ENCODE data around the gene STAM2. TPM values are rescaled to one million over a fixed set of nuclear protein-coding genes. Genes with fewer than 3 reads are reported as not detected.

The STAM2 gene
- total and polyA plus RNA-seq, 2 of the 13 experiments (the other 11 are each of a cell fraction or from before 2014, with no cell fraction given): 14.7 to 24.1 TPM

DNA sequence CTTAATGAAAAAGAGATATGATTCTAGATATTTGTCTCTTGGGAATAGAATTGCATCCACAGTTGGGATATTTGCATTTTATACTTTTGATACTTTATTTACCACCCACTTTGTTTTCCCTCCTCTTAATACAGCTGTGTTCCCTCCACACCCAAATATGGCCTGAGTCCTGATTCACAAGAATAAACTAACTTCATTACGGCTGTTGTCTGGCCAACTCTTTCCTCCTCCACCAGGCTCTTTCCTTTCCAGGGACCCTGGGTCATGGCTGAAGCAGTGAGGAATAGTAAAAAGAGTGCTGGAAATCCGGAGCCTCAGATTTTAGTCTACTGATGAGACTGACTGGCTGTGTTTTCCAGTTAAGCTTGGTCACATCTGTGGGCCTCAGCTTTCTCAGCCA is 48.4 kb upstream of the STAM2 start:
- DNase-seq (ENCODE audit: low spot score) (no peak), ATAC-seq (no peak), FAIRE-seq (no peak)
- no TSS peak for BruUV-seq (replicated peaks)
- H2AFZ ChIP-seq (ENCODE audit: low read length): no peak overlapping the region
- intact Hi-C loops (cut with micrococcal nuclease; ENCODE audit: unreplicated experiment): no loop called here
- no peaks in the 10 kb centered on the region for H4K20me1 ChIP-seq (ENCODE audit: insufficient read depth, low read length)
- no peaks in the 10 kb centered on the region for H3K36me3 ChIP-seq (replicated peaks in 1 of 2; ENCODE audit: control insufficient read depth in 1 of 2, insufficient read depth in 2 of 2, low read length in 2 of 2)
- no peak overlapping the region for H3K4me3 ChIP-seq (replicated peaks in 1 of 3; ENCODE audit: insufficient read depth in 1 of 3, low read depth in 2 of 3, low read length in 3 of 3)
- no peak overlapping the region for H3K4me2 ChIP-seq (ENCODE audit: low read depth, low read length)
- peaks cover 17% of the 10 kb centered on the region for H3K4me1 ChIP-seq (ENCODE audit: insufficient read depth, low read length)
- peaks cover 0 to 4% of the 10 kb centered on the region in 2 experiments; a peak in 3 of 5 replicates for H3K27me3 ChIP-seq (ENCODE audit: control insufficient read depth in 1 of 2, insufficient read depth in 2 of 2, low read length in 2 of 2)
- ChIA-PET CTCF (ENCODE audit: low intra/inter-chr PET ratio, low total read pairs) (no interaction called here), POLR2A (no interaction called here)
- TF ChIP-seq SRF (IDR thresholded peaks at IDR 0.05; ENCODE audit: low read depth, low read length) (0 out of 2 replicates have a peak, but pooled peaks have one; percentile 38), FOSL2 (CRISPR knock-in tag; IDR thresholded peaks at IDR 0.05) (no peak), ZNF652 (CRISPR knock-in tag; IDR thresholded peaks at IDR 0.05; ENCODE audit: borderline replicate concordance, low read depth) (no peak)
- H3K9me3 ChIP-seq (ENCODE audit: low read length): no peaks in the 10 kb centered on the region
- 38% methylated on average over 2 of the region's 2 CpGs for WGBS (ENCODE audit: low lambda C conversion rate)
- no peaks in the 10 kb centered on the region for H3K79me2 ChIP-seq (ENCODE audit: insufficient read depth, low read length)
- no peak overlapping the region for H3K9ac ChIP-seq (ENCODE audit: insufficient read depth, low read depth, low read length)
- in situ Hi-C loops (cut with HindIII; ENCODE audit: extremely low pct_ligation_motif_present, low pct_unique_long_range_greater_than_20kb): no loop called here
- H3K27ac ChIP-seq (ENCODE audit: extremely low read length, insufficient read depth, low read length): no peak overlapping the region

GRCh38 chr2:152222975-152223637 is 47.5 kb upstream of the STAM2 start:
- Histone ChIP-seq H3K9ac (ENCODE audit: insufficient read depth, low read depth, low read length) (no peak overlapping the region), H3K27me3 (ENCODE audit: control insufficient read depth in 1 of 2, insufficient read depth in 2 of 2, low read length in 2 of 2) (peaks cover 1 to 4% of the 10 kb centered on the region in 2 experiments; a peak in 4 of 5 replicates), H4K20me1 (ENCODE audit: insufficient read depth, low read length) (no peaks in the 10 kb centered on the region), H3K79me2 (ENCODE audit: insufficient read depth, low read length) (no peaks in the 10 kb centered on the region), H3K4me1 (ENCODE audit: insufficient read depth, low read length) (peaks cover 17% of the 10 kb centered on the region), H3K4me2 (ENCODE audit: low read depth, low read length) (peak overlapping the region; percentile 29; the same call in 1 of the 2 replicates), H3K9me3 (ENCODE audit: low read length) (no peaks in the 10 kb centered on the region), H2AFZ (ENCODE audit: low read length) (no peak overlapping the region), H3K27ac (ENCODE audit: extremely low read length, insufficient read depth, low read length) (no peak overlapping the region), H3K36me3 (replicated peaks in 1 of 2; ENCODE audit: control insufficient read depth in 1 of 2, insufficient read depth in 2 of 2, low read length in 2 of 2) (no peaks in the 10 kb centered on the region), H3K4me3 (replicated peaks in 1 of 3; ENCODE audit: insufficient read depth in 1 of 3, low read depth in 2 of 3, low read length in 3 of 3) (no peak overlapping the region)
- ATAC-seq: peak; percentile 60
- WGBS (ENCODE audit: low lambda C conversion rate): 22% methylated on average over 7 of the region's 7 CpGs
- ChIA-PET POLR2A (no interaction called here), CTCF (ENCODE audit: low intra/inter-chr PET ratio, low total read pairs) (no interaction called here)
- intact Hi-C loops (cut with micrococcal nuclease; ENCODE audit: unreplicated experiment): no loop called here
- in situ Hi-C loops (cut with HindIII; ENCODE audit: extremely low pct_ligation_motif_present, low pct_unique_long_range_greater_than_20kb): no loop called here
- FAIRE-seq: peak; percentile 43
- peak; percentile 59 for DNase-seq (ENCODE audit: low spot score)
- BruUV-seq (replicated peaks): no TSS peak
- TF ChIP-seq NFIC (IDR thresholded peaks at IDR 0.05; ENCODE audit: low read length) (peak; percentile 77), TAF15 (IDR thresholded peaks at IDR 0.05; ENCODE audit: low read depth, low read length, poor library complexity, severe bottlenecking) (no peak), SRY (CRISPR knock-in tag; IDR thresholded peaks at IDR 0.05) (no peak), NFYC (CRISPR knock-in tag; IDR thresholded peaks at IDR 0.05) (no peak), TARDBP (CRISPR knock-in tag; IDR thresholded peaks at IDR 0.05) (0 out of 2 replicates have a peak, but pooled peaks have one; percentile 22), SMARCE1 (IDR thresholded peaks at IDR 0.05; ENCODE audit: borderline replicate concordance) (no peak), ZNF547 (CRISPR knock-in tag; IDR thresholded peaks at IDR 0.05) (no peak)
- TF ChIP-seq, protein P1, sequence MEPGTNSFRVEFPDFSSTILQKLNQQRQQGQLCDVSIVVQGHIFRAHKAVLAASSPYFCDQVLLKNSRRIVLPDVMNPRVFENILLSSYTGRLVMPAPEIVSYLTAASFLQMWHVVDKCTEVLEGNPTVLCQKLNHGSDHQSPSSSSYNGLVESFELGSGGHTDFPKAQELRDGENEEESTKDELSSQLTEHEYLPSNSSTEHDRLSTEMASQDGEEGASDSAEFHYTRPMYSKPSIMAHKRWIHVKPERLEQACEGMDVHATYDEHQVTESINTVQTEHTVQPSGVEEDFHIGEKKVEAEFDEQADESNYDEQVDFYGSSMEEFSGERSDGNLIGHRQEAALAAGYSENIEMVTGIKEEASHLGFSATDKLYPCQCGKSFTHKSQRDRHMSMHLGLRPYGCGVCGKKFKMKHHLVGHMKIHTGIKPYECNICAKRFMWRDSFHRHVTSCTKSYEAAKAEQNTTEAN (CRISPR knock-in tag; conservative IDR thresholded peaks at IDR 0.05): peak; percentile 19; the same call in 1 of the 2 replicates
- TF ChIP-seq, protein P2, sequence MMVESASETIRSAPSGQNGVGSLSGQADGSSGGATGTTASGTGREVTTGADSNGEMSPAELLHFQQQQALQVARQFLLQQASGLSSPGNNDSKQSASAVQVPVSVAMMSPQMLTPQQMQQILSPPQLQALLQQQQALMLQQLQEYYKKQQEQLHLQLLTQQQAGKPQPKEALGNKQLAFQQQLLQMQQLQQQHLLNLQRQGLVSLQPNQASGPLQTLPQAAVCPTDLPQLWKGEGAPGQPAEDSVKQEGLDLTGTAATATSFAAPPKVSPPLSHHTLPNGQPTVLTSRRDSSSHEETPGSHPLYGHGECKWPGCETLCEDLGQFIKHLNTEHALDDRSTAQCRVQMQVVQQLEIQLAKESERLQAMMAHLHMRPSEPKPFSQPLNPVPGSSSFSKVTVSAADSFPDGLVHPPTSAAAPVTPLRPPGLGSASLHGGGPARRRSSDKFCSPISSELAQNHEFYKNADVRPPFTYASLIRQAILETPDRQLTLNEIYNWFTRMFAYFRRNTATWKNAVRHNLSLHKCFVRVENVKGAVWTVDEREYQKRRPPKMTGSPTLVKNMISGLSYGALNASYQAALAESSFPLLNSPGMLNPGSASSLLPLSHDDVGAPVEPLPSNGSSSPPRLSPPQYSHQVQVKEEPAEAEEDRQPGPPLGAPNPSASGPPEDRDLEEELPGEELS (CRISPR knock-in tag; IDR thresholded peaks at IDR 0.05): no peak
